ENCODE data around the gene C1QTNF8. TPM values are rescaled to one million over a fixed set of nuclear protein-coding genes. Genes with fewer than 3 reads are reported as not detected.

C1QTNF8 gene
- total and polyA plus RNA-seq, 2 of the 8 experiments (the other 6 are each of a cell fraction or from before 2014, with no cell fraction given): not detected

- H3K23me2 ChIP-seq (ENCODE audit: low read depth, low read length): no peaks in the 10 kb centered on the region
- no peak overlapping the region for H2BK120ac ChIP-seq (replicated peaks; ENCODE audit: low read depth, low read length)
- no peak overlapping the region for H2AFZ ChIP-seq (ENCODE audit: low read length)
- H4K8ac ChIP-seq (ENCODE audit: extremely low read depth, insufficient read depth, low read length): no peak overlapping the region
- no peak overlapping the region for H2BK5ac ChIP-seq (ENCODE audit: low read depth, low read length)
- no peaks in the 10 kb centered on the region for H3K79me2 ChIP-seq (ENCODE audit: control insufficient read depth in 1 of 2, insufficient read depth in 2 of 2, low read length in 2 of 2)
- H3K4ac ChIP-seq (replicated peaks; ENCODE audit: insufficient read length, low read depth, low read length): no peak overlapping the region
- H3K56ac ChIP-seq (replicated peaks; ENCODE audit: insufficient read length, low read depth, low read length): no peak overlapping the region
- no peak for DNase-seq (ENCODE audit: low read depth in 1 of 2, low spot score in 2 of 2)
- H4K5ac ChIP-seq (ENCODE audit: insufficient read length, low read depth, low read length): no peak overlapping the region
- no peaks in the 10 kb centered on the region for H3K9me3 ChIP-seq (ENCODE audit: insufficient read depth in 2 of 2, low read depth in 1 of 2, low read length in 1 of 2)
- H3K14ac ChIP-seq (ENCODE audit: insufficient read length): no peak overlapping the region
- ChIA-PET POLR2A (ENCODE audit: partially characterized antibody) (no interaction called here), CTCF (ENCODE audit: partially characterized antibody) (interaction anchor here (1.1 to 1.4 kb wide), 3 partner anchors 17 to 74 kb away, joined by 3 to 4 read pairs (median 4); no protein-coding TSS in a partner anchor)
- no peaks in the 10 kb centered on the region for H3K36me3 ChIP-seq (ENCODE audit: control insufficient read depth in 2 of 4, insufficient read depth in 4 of 4, low read length in 3 of 4)
- no peaks in the 10 kb centered on the region for H4K20me1 ChIP-seq (replicated peaks in 1 of 2; ENCODE audit: control insufficient read depth in 1 of 2, insufficient read depth in 2 of 2, low read length in 2 of 2)
- no peak for FAIRE-seq
- no peak overlapping the region for H2BK15ac ChIP-seq (ENCODE audit: low read length)
- no peaks in the 10 kb centered on the region for H3K27me3 ChIP-seq (replicated peaks in 1 of 4; ENCODE audit: control insufficient read depth in 3 of 4, extremely low read depth in 1 of 4, insufficient read depth in 3 of 4, low read length in 3 of 4)
- H4K91ac ChIP-seq (replicated peaks; ENCODE audit: insufficient read length, low read length): no peak overlapping the region
- WGBS, 2 experiments (ENCODE audit: extremely low coverage in 1 of 2, insufficient coverage in 1 of 2, insufficient read length in 1 of 2, insufficient replicate concordance in 2 of 2, low coverage in 1 of 2, low lambda C conversion rate in 2 of 2, missing lambda C conversion rate in 1 of 2): 91% methylated on average over 22 of the region's 22 CpGs; no CpG with 5 or more reads in 1 of the 2 experiments
- H3K9ac ChIP-seq (replicated peaks in 1 of 4; ENCODE audit: extremely low read depth in 1 of 4, low read depth in 3 of 4, low read length in 3 of 4): no peak overlapping the region
- no peak overlapping the region for H3K4me2 ChIP-seq (ENCODE audit: insufficient read depth in 1 of 2, low read depth in 2 of 2, low read length in 2 of 2)
- H3K23ac ChIP-seq (ENCODE audit: insufficient read length): no peak overlapping the region
- no peak overlapping the region for H2BK12ac ChIP-seq (ENCODE audit: low read depth, low read length)
- peaks cover 0 to 3% (median 0%) of the 10 kb centered on the region in 4 experiments; a peak in 2 of 7 replicates for H3K4me1 ChIP-seq (replicated peaks in 1 of 4; ENCODE audit: control insufficient read depth in 3 of 4, insufficient read depth in 4 of 4, low read length in 3 of 4)
- no peak overlapping the region for H3K27ac ChIP-seq (ENCODE audit: low read depth, low read length)
- H2BK20ac ChIP-seq (ENCODE audit: low read length): no peak overlapping the region
- no peak overlapping the region for H3K4me3 ChIP-seq (ENCODE audit: extremely low read depth in 1 of 4, insufficient read depth in 2 of 4, low read depth in 3 of 4, low read length in 4 of 4)
- no peak overlapping the region for H3K18ac ChIP-seq (ENCODE audit: extremely low read depth, low read length)
- H3K79me1 ChIP-seq (ENCODE audit: low read depth, low read length): no peaks in the 10 kb centered on the region
- no peak overlapping the region for H2AK5ac ChIP-seq (ENCODE audit: low read depth, low read length)
- TF ChIP-seq TAF1 (IDR thresholded peaks at IDR 0.05; ENCODE audit: low read depth, low read length) (no peak), RNF2 (IDR thresholded peaks at IDR 0.05; ENCODE audit: borderline replicate concordance, low read depth, low read length, missing control alignments, poor library complexity, severe bottlenecking) (no peak)
Measured at GRCh38 chr16:1120577-1120941, 24.5 kb upstream of the C1QTNF8 start.

Measured in H1 (cell line).